ENCODE measurements around the gene CIB2.
A peak's percentile ranks its signal among the peaks of the same experiment; 100 is the strongest.

The CIB2 gene

DNA sequence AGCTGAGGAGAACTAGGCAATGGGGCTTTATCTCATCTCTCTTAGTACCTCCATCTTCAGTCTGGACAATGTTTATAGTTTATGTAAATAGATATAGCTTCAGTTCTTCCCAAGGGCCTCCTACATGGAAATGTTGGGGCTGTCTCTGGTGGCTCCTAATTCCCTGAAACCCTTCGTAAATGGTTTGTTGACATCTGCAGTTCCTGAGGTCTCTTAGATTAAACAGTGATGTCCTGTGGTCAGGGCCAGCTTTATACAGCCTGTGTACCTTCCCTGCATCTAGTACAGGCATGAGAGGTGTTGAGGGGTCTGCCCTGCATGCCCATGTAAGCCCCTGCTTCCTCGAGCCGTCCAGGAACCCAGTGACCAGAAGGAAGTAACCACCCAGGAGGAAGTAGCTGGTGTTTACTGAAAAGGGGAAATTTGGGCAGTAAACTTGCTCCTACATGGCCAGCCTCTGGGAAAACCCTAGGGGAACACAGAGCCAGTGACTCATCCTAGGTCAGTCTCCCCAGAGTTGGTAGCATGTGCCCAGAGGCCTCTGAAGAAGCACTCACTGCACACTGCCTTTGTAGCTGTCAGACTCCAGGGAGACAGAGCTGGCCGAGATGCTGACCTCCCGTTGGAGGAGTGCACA is 49.0 kb downstream of the CIB2 start:
- DNase-seq = no peak

DNA sequence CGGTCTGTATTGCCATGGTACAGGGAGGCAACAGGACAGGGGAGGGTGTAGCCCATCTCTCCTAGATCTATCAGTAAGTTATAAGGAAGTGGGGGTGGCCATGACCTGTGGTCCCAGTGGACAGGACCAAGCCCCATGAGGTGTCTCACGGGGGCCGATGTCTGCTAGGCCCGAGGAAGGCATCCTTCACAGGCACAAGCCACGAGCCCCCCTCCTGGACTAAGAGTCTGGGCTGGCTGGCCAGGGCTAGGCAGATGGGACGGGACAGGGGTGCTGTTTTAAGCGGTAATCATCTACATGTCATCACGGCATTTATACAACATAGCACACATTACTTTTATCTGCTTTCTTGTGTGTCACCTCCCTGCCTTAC is 51.2 kb downstream of the CIB2 start:
- DNase-seq = no peak

DNA sequence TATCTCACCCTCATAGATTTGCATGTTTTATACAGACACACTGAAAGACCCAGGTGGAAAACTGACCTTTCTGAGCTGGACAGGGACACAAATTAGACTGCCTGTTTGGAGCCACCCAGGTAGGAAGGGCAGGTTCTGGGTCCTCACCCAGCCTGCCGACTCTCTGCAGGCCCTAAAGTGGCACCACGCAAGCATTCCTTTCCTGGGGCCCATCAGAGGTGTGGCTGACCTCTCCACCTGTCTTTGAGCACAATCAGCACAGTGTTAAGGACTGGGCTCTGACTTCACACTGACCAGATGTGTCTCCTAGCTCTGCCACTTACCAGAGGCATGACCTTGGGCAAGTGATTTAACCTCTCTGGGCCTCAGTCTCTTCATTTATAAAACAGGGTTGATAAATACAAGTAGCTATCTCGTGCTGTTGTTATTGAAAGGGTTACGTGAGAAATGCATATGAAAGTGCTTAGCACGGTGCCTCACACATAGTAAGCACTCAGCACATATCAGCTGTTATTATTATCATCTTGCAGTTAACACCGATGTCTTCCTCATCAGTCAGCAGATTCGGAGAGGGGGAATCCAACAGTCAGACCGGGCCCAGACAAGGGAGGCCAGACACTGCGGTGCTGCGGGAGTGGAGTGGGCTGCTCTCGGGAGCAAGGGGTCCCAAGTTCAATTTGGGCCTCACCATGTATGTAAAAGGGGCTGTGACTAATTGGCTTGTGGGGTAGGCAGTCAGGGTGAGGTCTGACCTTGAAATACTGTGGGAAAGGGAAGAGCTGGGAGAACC is 51.8 kb downstream of the CIB2 start:
- DNase-seq = no peak

DNA sequence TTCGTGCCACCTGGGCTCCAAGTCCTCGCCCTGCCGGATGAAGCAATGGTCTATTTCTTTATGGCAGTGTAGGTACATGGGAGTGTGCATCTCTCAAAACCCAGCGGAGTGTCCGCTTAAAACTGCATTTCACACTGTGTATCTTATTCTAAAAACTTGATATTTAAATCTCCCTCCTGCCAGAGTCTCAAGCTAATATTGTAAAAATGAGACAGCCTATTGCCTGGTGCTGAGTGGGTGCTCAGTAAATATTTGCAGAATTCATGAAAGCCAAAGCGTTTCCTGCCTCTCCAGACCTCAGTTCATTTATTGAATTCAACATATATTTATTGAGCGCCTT is 53.4 kb downstream of the CIB2 start:
- no peak for DNase-seq

DNA sequence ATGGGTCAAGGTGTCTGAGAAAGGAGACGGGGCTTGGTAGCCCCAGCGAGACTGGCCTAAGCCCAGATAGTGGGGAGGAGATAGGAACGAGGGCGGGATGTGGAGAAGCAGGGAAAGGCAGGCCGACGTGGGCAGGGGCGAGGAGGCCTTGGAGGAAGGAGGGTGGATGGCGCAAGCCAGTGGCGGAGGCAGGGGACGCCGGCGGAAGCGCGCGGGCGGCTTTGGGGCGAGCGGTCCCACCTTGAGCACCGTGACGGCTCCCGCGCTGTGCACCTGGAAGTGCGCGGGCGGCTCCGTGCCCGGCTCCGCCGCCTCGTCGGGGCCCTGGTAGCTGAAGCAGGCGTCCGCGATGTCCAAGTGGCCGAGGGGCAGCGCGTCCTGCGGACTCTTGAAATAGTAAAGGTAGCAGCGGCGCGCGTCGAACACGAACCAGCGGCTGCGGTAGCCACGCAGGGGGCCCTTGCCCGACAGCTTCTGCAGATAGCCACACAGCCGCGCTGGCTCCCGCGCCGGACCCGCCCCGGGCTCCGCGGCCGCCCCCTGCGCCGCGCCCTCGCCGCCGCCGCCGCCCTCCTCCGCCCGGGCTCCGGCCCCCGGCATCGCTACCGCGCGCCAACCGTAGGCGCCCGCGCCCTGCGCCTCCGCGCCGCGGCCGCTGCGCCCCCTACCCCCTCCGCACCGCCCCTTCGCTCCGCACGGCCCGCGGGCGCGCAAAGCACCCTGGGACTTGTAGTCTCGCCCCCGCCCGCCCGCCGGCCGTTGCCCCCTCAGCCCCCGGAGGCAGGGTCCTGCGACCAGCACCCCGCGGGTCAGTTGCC is 54.0 kb downstream of the CIB2 start, which contains the start of gene TBC1D2B:
TSS of gene TBC1D2B (minus strand) at position 659 of the 818 bp plus-strand sequence. CDS start at position 600, 59 bp downstream.
- DNase-seq = no peak

DNA sequence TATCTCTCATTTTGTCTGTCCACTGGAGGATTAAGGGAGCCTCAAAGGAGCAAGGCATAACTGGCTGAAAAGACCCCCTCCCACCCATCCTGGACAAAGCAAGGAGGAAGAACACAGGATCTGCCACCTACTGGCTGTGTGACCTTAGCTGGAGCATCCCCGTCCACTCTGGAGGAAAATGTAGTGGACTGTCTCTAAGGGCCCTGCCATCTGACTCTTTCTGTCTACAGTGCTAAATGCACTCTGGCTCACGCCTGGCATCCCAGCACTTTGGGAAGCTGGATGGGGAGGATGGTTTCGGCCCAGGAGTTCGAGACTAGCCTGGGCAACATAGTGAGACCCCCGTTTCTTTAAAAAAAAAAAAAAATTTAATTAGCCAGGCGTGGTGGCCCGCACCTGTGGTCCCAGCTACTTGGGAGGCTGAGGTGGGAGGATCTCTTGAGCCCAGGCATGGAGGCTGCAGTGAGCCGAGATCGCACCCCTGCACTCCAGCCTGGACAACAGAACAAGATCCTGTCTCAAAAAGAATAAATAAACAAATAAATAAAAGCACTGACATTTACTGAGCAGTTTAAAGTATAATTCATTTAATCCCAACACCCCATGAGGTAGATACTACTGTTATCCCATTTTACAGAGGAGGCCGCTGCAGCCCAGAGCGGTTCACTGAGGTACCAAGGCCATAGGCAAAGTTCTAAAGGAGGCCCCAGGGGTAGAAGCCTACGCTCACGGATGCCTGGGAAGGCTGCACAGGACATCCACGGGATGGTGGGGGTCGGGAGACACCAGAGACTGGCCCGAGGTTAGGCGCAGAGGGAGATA is 54.8 kb downstream of the CIB2 start:
- DNase-seq = no peak

DNA sequence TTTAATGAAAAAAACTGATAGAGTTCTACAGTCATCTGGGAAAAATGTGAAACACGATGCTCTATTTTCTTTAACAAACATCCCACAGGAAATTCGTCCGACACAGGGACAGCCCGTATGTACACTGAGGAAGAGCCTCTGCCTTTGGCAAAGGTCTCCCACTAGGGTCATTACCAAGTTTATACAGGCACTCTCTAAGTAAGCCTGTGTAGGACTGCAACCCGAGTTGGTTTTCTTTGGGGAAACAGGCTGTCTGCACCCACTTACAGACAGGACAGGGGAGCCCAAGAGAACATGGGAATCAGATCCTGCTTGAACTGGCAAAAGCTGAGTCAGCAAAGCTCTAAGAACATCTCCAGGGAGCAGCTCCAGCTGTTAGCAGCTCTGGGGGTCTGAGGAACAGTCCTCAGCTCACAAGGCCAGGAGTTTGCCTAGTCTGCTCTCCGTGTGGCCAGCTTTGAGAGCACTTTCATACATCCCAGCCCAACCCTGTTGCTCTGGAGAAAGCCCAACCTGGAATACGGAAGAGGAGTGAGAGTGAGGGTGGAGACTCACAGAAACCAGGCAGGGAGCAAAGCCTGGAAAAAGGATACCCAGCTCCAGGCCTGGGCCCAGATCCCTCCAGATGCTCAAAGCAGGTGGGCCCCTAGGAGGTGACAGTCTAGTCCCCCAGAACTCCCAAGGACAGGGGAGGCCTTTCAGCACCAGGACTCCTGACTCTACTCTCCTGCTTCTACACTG is 55.6 kb downstream of the CIB2 start:
- DNase-seq = peak; percentile 23

DNA sequence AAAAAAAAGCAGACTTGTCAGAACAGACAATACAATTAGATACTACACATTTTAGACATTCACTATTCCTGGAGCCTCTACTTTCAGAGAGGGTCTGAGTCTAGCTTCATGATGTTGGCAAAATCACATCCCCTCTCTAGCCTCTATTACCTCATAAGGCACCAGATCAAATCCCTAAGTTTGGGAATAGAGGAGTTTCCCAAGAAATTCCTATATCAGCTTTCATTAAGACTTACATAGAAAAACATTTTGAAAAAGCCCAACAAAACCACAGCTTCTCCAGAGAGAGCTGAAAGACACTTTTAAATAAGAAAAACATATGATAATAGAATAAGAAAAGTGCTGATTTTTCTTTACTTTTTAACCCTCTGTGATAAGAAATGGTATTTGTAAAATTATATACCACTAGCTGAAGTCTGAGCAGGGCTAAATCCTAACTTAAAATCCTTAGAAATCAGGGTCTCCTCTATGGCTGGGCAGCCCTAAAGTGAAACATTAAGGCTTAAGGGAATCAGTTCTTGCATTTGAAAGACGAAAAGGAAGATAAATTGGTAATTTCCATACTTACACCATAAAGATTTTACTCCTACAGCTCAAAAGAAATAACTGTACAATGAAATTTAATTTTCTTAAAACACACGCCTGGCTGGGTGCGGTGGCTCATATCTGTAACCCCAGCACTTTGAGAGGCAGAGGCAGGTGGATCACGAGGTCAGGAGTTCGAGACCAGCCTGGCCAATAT is 58.0 kb downstream of the CIB2 start:
- DNase-seq = no peak

DNA sequence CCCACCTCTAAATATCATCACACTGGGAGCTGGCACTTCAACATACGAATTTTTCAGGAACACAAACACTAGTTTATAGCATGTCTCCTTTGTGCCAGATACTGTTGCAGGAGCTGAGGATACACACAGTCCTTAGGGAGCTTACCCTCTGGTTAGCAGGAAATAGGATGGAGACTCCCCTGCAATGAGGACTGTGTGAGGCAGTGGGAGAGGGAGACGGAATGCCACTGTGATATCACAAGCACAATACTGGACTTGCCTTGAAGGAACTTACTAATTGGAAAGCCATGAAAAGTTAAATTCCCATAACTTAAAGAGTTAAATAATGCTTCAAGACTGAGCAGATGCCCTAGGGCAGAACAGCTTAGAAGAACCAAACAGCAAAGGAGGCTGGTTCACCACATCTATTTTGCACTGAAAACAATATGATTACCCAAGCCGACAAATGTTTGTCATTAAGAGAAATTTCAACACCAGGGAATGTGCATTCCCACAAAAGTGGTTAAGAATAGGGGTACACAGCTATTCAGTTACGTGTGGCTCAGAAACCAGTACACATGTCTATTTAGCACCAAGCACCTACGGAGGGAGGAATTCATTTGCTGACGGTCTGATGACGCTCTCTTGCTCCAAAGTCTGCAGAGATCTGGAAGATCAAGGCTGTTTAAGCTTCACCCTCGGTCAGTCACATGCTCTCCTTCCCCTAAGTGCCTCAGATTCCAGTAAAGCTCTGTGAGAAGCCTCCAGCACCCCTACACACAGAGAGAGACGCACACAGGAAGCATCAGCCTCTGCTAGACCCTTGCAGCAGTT is 59.0 kb downstream of the CIB2 start:
- no peak for DNase-seq

DNA sequence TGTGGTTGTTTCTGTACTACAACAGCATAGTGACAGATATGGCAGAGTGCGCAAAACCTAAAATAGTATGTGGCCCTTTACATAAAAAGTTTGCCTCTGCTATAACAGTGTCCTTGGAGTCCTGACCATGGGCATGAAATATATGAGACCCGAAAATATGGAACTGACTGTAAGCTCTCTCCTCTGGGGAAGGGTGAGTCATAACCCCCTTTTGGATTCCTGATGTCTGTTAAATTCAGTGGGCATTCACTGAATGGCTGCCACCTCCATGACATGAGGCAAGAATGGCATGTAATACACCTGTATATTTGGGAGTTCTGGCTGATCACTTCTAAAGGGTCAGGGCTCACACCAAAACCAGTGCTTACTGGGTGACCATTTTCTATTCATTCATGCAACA is 59.9 kb downstream of the CIB2 start:
- DNase-seq = no peak

DNA sequence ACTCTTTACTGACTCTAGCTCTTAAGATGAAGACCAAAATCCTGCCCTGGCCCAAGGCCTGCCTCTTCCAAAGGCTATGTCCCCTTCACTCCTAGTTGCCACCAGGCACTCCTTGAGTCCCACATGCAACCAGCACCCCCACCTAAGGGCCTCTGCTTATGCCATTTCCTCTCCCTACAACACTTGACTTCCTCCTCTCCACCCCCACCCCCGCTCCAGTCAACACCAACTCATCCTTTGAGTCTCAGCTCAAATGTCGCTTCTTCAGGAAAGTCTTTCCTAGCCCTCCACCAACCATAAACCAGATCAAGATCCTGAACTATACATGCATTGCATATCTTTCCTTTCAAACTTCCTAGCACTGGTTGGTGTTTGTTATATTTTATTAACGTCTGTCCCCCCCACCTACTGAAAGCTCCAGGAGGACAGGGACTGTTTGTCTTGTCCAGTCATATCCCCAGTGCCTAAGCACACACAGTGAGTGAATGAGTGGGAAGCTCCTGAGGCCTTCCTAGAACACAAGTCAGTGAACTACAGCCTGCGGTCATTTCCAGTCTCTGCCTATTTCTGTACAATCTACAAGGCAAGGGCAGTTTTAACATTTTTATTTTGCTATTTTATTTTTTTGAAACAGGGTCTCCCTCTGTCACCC is 61.1 kb downstream of the CIB2 start:
- DNase-seq = no peak

DNA sequence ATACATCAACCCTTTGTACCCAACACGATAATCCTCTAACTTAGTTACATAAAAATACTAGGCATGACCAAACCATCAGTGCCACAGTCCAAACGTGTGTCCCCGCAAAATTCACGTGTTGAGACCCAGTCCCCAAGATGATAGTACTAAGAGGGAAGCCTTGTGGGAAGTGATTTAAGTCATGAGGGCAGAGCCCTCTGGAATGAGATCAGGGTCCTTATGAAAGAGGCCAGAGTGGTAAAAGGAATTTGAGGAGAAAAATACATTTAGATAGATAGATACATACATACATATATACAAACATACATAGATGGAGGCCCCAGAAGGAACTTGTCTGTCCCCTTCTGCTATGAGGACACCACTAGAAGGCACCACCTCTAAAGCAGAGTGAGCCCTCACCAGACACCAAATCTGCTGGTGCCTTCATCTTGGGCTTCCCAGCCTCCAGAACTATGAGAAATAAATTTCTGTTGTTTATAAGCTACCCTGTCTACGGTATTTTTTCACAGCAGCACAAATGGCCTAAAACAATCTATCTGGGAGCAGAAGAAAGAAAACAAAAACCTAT is 61.7 kb downstream of the CIB2 start:
- no peak for DNase-seq

DNA sequence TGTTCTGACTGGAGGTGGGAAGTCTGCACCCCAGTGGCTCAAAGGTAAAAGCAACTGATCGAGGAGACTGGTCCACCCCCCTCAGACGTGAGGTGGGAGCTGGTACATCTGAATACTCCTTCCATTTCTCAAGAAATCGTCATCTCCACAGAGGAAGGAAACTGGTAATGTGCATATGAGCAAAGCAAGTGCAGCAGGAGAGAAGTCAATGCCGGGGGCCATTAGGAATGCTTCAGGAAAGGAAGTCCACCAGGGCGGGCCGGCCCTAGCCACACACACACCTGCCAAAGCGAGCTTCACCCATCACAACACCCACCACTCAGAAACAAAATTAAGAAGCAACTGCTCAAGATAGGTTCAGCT is 62.2 kb downstream of the CIB2 start:
- DNase-seq = no peak

DNA sequence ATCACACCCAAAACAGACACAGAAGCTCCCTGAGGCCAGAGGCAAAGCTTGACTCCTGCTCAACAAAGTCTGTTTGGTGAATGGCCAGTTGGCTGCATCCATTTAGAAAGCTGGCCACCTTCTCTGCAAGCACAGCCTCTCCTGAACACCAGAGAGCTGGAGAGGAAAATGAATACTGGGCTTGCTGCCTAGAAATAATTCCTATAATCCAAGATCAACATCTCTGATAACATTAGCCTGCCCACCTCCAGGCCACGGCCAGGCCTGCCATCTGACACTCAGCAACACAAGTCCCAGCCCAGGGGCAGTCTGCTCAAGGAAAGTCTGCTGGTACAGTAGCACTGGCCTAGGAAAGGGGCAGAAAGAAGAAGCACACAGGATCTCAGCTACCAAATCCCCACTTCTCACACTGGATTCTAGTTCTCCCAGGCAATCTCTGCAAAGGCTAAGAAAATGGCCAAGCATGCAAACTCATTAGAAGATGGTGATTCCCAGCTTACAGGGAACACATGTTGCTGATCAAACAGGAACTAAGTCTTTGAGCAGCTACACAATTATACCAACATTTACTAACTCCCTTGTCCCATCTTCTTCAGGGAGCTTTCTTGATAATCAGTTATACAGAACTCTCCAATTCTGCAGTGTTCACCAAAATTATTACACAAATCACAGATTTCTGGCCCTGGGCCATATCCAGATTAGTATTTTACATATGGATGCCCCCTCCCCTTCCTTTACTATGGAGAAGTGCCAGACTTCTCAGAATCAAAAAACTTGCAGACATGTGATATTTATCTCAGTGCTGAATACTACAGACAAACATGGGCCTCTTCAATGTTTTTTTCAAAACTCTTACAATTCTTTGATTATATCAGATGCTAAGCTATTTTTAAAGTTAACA is 63.7 kb downstream of the CIB2 start:
- DNase-seq = no peak

DNA sequence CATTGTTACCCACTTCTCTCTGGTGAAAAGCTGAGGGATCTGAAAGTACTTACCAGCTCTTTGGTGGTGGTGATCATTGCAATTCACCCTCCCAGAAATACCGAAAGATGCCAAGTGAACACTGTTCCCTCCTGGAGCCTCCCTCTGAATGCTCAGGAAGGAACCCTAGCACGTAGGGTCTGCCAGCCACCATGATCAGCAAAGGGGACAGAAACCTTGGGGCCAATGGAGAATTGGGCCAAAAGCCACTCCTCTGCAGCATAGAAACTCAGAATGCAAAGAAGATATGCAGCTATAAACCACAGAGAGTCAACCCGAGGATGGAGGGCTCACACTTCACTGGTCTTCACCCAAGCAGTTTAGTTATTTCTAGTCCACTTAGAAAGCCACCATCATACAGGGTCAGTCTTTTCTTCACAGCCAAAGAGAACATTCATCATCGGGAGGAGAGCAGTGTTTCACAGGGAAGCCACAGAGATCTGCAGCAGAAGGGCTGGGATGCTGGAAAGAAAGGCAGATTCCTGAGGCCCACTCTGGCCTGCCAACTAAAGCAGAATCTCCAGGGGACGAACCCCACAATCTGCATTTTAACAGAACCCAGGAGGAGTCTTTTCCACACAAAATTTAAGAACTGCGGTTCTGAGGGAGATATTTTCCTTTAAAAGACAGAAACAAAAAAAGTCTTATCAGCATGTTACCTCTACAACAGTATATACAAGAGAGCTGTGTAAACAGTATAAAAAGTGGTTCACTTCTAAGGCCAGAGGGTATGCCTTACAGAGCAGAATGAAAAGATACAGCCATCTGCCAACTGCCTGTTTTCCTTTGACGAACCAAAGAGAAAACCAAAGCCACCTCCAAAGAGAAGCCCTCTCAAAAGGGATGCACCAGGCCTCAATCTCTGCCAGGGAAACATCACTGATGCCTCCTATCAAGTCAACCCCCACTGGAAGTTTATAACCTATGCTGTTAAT is 65.0 kb downstream of the CIB2 start:
- no peak for DNase-seq

DNA sequence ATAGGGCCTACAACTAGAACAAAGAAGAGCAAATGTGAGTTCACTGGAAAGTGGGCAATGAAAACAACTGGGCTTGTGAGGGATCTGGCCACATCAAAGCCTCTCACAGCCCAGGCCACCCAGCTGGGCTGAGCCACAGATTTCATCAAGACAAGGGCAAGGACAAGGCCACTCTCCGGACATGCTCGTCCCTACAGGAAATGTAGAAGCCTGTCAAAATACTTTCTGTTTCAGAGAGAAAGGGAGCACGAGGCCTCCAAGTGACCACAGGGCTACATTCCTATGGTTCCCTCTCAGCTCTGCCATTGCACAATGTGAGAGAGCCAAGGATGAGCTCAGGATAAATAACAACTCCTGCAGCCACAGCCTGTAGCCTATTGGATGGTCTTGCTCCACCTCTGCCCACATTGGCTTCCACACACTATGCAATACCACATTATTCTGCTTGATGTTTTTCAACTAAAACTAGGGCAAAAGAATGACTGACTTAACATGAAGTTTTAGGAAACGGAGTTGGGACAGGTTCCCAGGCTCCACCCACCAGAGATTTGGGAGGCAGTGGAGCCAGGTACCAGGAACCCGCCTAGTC is 65.9 kb downstream of the CIB2 start:
- DNase-seq = no peak

DNA sequence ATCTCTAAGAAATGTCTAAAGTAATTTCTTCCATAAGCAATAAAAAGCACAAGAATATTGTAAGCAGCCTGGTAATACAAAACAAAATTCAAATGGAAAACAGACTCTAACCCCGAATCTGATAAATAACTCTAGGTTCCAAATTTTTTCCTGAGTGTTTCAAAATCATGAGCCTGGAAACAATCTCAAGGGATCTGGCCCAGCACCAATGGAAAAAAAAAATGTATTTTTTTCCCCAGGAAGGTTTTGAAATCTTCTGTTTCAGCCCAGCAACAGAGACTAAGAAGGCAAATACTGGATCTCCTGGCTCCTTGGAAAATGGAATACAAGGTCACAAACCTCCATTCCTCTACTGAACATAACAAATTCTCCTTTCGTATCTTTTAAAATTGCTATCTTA is 66.7 kb downstream of the CIB2 start:
- DNase-seq = no peak

Measured in NCI-H2107 (cell line).